HG03521 (cell line): ENCODE measurements around the gene CCL20.
"Not testable (repeated sequence)": the region's sequence is repeated elsewhere in the genome, so short reads cannot be mapped to it uniquely, and the experiment has no call there.

Experiments
- ATAC-seq: cut with Tn5 transposase; IDR thresholded peaks from one replicate; pipeline ENCODE4 v1.9.1; 2021; ENCODE audit warnings: mild to moderate bottlenecking, moderate library complexity; ENCODE audit not compliant: unreplicated experiment

Gene CCL20

GRCh38 chr2:227813562-227814353 is at the start of gene CCL20:
CCL20 (plus strand) TSS chr2:227813842; CDS start chr2:227813912, 70 bp downstream.
- no peak for ATAC-seq

DNA sequence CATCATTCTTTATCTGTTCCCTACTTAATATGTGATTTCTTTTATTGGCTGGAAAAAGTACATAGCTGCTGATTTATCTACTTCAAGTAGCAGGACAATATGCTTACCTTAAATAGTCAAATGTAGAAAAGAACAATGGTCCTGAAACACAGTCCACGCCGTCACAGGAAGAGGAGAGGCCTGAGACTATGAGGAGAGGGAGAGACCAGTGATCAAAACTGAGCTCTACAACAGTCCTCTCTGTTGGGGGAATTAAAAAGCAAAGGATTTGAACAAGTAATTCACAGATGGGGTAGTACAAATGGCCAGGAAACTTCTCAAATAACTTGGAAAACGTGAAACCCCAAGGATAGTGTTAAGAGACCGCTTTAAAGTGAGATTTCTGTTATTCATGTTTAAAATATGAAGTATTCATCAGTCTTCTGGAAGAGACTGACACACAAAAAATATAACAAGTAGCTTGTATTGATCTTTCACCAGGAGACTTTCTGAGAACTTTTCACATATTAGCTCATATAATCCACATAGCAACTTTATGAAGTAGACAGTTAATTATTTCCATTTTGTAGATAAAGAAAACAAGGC is 47.8 kb upstream of the CCL20 start:
- no peak for ATAC-seq

GRCh38 chr2:227766373-227766883 is 47.2 kb upstream of the CCL20 start:
- peak; percentile 99 for ATAC-seq

DNA sequence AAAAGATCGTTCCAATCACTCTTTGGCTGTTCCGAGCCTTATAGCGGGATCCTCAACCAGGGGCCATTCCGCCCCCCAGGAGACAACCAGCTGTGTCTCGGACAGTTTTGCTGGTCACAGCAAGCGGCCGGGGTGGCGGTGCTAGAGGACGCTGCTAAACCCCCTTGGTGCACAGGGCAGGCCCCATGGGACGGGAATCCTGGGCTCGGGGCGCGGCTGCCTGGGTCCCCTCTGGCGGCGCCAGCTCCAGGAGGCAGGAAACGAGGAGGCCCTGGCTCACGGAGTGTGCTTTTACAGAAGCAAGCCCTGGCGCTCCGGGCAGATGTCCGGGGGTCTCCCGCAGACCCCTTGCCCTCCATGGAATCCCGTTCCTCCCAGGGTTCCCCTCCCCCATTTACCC is 45.8 kb upstream of the CCL20 start:
- ATAC-seq, result no peak

- no peak for ATAC-seq
Measured at GRCh38 chr2:227772197-227772661, 41.4 kb upstream of the CCL20 start.

GRCh38 chr2:227772932-227773331 is 40.7 kb upstream of the CCL20 start:
- no peak for ATAC-seq

DNA sequence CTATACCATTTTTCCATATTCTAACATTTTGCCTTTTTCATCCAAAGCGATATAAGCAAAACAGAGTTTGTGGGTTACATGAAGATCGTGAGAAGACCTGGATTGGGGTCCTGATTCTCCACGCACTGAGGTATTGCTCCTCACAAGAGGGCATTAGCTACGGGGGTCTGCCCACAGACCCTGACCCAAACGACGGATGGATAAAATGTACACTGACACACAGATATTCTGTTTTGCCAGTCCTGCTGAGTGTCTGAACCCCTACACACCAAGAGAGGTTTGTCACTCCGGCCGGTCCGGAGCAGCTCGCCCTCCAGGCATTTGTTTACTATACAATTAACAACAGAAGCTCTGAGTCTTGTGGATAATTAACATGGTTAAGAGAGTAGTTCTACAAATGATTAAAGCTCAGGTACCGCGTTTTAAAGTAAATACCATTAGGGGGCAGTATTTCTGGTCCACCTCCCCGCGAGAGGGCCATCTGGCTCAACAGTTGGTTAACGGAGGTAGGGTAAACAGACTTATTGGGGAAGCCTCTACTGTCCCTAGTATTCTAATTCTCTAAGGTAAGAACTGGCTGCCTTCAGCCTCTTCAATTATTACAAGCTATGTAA is 39.5 kb upstream of the CCL20 start:
- no peak for ATAC-seq

DNA sequence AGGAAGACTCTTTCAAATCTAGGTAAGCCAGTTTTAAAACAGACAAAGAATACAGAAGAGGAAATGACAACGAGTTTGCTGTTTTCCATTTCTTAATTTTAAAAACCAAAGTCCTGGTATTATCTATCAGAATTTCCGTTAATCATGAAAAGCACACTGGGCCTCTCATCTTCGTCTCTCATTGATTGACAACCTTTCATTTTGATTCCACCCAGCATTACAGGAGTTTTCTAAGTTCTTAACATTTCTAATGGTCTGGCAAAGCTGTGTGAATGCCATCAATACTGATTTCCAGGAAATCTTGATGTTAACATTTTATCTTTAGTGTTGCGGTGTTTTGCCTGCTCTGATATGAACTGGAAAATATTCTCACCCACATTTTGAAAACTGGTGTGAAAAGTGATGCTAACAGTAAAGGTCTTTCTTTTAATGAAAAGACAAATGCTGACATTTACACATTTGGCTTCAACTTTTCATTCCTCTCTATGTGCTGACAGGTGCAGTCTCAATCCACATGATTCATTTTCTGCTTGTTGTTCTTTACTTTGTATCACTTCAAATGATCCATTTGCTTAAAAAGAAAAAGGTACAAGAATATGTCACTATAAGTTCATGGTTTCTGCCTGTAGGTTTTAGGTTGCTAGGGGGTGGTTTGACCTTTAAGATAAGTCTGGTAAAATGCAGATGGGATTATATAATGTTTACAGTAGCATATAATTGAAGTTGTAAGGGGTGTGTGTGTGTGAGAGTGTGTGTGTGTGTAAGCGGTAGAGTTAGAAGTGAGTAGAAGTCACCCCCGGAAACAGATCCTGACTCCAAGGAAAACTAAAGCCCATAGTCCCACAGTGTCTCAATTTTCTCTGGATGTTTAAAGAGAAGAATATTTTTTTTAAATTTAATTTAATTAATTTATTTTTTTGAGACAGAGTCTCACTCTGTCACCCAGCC is 38.5 kb upstream of the CCL20 start:
- ATAC-seq, result no peak

DNA sequence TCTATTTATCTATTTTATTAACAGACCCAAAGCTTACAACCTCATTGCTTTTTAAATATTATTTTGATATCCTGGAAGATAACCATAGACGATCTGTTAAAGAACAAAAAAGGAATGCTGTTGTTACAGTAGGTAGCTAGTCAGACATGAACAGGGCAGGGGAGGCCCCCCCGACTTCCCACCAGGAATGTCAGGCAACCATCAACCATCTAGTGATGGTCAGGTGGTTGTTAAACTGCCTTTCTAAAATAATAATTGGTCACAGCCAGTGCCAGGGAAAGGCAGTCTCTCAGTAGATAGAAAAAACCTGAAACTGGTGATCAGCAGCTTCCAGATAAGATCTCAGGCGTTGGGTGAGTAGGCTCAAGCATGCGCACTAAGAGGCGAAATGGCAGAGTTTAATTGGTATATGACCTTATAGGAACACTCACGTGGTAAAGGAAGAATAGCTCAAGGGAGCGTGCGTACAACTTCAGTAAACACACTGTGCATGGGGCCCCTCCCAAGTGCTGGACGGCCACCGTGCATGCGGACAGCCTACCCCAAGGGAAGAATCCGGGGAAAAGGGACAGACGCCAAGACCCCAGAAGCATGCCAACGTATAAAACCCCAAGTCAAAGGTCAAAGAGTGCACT is 32.5 kb upstream of the CCL20 start:
- ATAC-seq, result no peak

- no peak for ATAC-seq
Measured at GRCh38 chr2:227781841-227782240, 31.8 kb upstream of the CCL20 start.

- no peak for ATAC-seq
Measured at GRCh38 chr2:227782804-227783203, 30.8 kb upstream of the CCL20 start.

DNA sequence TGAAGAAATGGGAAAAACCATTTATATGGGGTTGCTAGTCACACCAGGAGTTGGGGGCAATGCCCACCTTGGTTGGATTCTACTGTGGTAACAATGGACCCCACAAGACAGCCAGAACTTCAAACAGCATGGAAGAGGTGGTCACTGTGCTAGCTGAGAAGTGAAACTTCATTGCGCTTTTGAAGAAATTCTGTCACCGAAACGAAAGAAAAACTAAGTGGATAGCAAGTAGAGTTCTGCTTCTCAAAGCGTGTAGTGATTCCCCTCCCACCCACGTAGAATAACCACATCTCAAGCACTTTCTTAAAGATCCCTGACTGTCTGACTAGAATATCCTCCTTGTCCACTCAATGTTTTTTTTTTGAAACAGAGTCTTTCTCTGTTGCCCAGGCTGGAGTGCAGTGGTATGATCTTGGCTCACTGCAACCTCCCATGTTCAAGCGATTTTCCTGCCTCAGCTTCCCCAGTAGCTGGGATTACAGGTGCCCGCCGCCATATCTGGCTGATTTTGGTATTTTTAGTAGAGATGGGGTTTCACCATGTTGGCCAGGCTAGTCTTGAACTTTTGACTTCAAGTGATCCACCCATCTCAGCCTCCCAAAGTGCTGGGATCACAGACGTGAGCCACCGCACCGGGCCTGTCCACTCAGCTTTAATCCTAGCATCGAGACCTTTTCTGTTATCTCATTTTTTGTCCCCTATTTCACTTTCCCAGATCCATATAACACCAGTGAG is 30.1 kb upstream of the CCL20 start:
- peak; percentile 96 for ATAC-seq

GRCh38 chr2:227785293-227785692 is 28.3 kb upstream of the CCL20 start:
- ATAC-seq, result no peak

GRCh38 chr2:227788561-227789018 is 25.1 kb upstream of the CCL20 start:
- no peak for ATAC-seq

DNA sequence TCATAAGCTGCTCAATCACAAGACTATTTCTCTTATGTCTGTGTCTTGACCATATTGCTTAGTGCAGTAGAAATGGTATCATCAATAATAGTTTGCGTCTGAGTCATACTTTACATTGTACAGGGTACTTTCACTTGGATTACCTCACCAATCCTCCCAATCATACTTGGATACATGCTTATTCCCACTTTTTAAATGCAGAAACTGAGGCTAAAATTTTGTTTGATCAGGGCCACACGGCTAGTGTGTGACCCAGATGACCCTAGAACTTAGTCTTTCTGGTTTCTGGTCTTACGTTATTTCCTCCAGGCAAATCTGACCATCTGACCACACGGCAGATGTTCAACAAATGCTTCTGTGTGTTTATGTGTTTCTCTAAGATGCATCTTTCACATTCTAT is 23.8 kb upstream of the CCL20 start:
- no peak for ATAC-seq

DNA sequence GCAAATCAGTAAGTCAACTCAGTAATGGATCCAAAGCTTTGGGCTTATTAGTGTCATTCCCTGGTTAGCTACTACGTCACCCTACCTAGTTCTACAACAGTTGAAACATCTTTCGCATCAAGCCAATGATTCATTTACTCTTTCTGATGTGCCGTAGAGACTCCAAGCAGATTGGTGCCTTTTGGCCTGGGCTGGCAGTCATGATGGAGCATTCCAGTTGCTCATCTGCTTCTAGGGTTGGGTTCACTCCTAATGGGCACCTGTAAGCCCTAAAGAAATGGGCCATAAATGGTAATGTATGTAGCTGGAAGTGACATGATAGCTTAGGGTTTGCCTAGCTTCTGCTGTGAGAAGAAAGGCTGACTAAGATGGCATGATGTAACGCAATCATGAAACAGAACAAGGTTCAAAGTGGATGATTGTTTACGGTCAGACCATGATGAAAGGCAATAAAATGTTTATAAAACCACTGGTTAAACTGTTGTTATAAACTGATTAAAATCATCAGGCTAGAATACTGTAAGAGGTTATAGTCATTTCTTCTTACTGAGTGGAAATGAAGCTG is 20.4 kb upstream of the CCL20 start:
- no peak for ATAC-seq

DNA sequence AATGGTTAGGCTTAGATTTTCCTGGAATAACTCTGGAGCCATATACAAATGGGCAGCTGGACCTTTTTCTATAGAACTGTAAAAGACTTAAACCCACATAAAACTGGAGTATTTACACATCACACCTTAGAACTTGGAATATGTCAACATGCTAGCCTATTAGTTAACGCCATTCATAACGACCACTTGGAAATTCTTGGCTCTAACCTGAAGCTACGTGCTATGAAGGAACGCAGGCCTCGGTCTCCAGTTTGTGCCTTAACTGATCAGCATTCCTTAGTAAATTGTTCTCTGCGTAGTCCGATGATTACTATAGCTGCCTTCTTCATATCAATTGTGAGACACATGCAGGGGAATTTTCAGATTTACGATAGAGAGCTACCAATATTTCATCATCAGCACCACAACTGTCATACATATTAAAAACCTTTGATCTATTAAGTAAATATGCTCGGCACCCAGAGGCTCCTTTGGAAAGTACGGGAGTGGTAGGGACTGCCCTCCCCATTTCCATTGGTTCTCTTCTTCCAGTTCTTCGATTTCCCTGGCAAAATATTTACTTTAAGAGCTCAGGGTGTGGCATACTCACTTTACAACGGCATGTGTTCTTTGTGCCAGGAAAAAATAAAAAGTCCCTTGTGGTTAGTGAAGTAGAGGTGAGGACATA is 17.5 kb upstream of the CCL20 start:
- ATAC-seq, result no peak

DNA sequence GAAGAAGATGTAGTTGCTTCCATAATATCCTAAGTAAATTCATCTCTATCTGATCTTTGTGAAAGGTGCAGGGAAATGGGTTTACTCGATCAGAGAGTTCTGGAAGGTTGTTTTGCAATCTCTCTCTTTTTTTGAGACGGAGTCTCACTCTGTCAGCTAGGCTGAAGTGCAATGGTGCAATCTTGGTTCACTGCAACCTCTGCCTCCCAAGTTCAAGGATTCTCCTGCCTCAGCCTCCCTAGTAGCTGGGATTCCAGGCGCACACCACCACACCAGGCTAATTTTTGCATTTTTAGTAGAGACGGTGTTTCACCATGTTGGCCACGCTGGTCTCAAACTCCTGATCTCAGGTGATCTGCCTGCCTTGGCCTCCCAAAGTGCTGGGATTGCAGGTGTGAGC is 16.9 kb upstream of the CCL20 start:
- ATAC-seq, result not testable (repeated sequence)

- ATAC-seq, result no peak
Measured at GRCh38 chr2:227799202-227799601, 14.4 kb upstream of the CCL20 start.
